ENCODE measurements around the gene CEP70.
"Not testable (repeated sequence)": the region's sequence is repeated elsewhere in the genome, so short reads cannot be mapped to it uniquely, and the experiment has no call there.

DNA sequence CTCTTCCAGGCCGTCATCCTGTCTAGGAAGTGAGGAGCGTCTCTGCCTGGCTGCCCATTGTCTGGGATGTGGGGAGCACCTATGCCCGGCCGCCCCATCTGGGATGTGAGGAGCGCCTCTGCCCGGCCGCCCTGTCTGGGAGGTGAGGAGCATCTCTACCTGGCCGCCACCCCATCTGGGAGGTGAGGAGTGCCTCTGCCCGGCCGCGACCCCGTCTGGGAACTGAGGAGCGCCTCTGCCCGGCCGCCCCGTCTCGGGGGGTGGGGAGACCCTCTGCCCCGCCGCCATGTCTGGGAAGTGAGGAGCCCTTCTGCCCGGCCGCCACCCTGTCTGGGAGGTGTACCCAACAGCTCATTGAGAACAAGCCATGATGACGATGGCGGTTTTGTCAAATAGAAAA lies 72.6 kb downstream of the CEP70 start:
- TF ChIP-seq POLR2A (IDR thresholded peaks at IDR 0.05), result not testable (repeated sequence)
- TF ChIP-seq, protein P1, sequence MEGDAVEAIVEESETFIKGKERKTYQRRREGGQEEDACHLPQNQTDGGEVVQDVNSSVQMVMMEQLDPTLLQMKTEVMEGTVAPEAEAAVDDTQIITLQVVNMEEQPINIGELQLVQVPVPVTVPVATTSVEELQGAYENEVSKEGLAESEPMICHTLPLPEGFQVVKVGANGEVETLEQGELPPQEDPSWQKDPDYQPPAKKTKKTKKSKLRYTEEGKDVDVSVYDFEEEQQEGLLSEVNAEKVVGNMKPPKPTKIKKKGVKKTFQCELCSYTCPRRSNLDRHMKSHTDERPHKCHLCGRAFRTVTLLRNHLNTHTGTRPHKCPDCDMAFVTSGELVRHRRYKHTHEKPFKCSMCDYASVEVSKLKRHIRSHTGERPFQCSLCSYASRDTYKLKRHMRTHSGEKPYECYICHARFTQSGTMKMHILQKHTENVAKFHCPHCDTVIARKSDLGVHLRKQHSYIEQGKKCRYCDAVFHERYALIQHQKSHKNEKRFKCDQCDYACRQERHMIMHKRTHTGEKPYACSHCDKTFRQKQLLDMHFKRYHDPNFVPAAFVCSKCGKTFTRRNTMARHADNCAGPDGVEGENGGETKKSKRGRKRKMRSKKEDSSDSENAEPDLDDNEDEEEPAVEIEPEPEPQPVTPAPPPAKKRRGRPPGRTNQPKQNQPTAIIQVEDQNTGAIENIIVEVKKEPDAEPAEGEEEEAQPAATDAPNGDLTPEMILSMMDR (IDR thresholded peaks at IDR 0.05), result not testable (repeated sequence)
